Hindlimb muscle (tissue), 1 donor: ENCODE measurements around the gene BCAS3. TPM values are rescaled to one million over a fixed set of nuclear protein-coding genes. Genes with fewer than 3 reads are reported as not detected.
"Not testable (repeated sequence)": the region's sequence is repeated elsewhere in the genome, so short reads cannot be mapped to it uniquely, and the experiment has no call there.

ENCODE experiments used
- DNase-seq: peaks from one replicate; pipeline ENCODE4 v3.0.0-alpha.2; 2013
- polyA plus RNA-seq: library from polyadenylated mRNA; unstranded; fragments of 120-200 nt; gene quantifications from one replicate; pipeline ENCODE4 v1.2.1, GENCODE V29; 2013; ENCODE audit not compliant: insufficient read length

BCAS3 gene
- polyA plus RNA-seq, 1 donor = 9.2 TPM

GRCh38 chr17:61351745-61352407, 674.2 kb downstream of the BCAS3 start:
- no peak for DNase-seq

GRCh38 chr17:61352408-61352770, 674.7 kb downstream of the BCAS3 start:
- DNase-seq = no peak

- no peak for DNase-seq
Measured at GRCh38 chr17:61352781-61353491, 675.3 kb downstream of the BCAS3 start.

- DNase-seq = no peak
Measured at GRCh38 chr17:61353615-61354014, 676.0 kb downstream of the BCAS3 start.

- no peak for DNase-seq
Measured at GRCh38 chr17:61354895-61355874, 677.5 kb downstream of the BCAS3 start.

DNA sequence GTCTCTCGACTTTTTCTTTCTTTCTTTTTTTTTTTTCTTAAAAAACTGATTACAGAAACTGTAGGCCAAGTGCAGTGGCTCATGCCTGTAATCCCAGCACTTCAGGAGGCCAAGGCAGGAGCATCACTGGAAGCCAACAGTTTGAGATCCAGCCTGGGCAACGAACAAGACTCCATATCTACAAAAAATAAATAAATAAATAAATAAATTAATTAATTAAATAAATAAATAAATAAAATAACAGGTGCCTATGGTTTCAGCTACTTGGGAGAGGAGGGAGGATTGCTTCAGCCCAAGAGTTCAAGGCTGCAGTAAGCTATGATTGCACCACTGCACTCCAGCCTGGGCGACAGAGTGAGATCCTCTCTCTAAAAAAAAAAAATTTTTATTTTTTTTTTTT, 679.4 kb downstream of the BCAS3 start:
- not testable (repeated sequence) for DNase-seq

DNA sequence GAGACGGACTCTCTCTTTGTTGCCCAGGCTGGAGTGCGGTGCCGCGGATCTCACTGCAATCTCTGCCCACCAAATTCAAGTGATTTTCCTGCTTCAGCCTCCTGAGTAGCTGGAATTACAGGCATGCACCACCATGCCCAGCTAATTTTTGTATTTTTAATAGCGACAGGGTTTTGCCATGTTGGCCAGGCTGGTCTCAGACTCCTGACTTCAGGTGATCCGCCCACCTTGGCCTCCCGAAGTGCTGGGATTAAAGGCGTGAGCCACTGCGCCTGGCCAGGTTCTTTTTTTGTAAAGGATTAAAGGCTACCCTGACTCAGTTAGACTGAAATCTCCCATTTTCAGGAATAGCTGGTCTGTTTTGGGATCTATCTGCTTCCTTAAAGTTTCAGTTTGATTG, 681.9 kb downstream of the BCAS3 start:
- not testable (repeated sequence) for DNase-seq

GRCh38 chr17:61360318-61360943, 682.8 kb downstream of the BCAS3 start:
- no peak for DNase-seq

GRCh38 chr17:61361084-61361483, 683.4 kb downstream of the BCAS3 start:
- no peak for DNase-seq

DNA sequence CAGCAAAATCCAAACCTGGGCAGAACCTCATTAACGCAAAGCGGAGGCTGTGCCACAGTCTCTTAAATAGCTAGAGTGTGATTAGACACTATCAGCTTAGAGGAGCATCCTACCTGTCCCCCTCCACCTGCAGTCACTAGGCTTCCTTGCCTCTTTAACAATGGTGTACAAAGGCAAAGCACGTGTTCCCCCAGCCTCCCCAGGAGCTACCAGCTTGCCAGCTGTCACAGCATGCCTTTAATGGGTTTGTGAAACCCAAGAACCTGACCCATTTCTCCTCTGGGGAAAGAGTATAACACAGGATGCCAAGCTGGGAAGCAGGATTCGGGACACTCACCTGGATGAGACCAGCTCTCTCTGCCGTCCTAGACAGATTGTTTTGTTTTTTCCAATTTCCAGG, 684.7 kb downstream of the BCAS3 start:
- no peak for DNase-seq

- DNase-seq = no peak
Measured at GRCh38 chr17:61362852-61363600, 685.4 kb downstream of the BCAS3 start.

DNA sequence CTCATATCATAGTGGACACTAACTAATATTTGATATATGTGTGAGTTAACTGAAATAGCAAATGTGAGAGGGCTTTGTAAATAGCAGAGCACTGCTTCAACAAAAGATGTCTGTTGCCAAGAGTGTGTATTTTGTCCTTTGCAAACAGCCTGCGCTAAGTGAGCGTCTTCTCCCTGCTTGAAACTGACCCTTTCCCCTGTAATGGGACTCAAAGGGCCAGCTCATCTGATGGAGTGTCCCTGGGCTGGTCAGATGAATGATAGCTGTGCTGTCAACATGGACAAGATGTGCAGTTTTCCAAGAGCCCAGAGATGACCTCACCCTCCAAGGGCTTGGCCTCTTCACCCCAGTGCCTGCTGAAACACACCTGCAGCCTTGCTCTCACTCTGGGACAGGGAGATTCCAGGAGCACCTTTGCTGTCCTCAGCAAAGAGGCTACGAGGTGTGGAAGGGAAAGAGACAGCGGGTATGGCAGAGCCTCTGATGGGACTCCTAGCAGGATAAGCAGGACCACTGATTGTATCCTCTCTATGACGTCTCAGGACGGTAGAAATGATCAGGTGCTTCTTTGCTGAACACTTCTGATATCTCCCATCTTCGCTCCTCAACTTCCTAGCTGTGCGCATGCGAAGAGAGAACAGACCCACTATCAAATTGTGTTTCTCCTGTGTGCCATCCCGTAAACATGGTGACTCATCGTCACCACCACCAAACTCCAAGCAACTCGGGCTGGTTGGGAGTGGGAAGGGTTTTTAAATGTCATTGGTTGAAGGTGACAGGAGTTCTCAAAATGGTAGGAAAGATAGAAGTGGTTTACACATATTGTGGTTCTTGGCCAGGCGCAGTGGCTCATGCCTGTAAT, 686.2 kb downstream of the BCAS3 start:
- no peak for DNase-seq

DNA sequence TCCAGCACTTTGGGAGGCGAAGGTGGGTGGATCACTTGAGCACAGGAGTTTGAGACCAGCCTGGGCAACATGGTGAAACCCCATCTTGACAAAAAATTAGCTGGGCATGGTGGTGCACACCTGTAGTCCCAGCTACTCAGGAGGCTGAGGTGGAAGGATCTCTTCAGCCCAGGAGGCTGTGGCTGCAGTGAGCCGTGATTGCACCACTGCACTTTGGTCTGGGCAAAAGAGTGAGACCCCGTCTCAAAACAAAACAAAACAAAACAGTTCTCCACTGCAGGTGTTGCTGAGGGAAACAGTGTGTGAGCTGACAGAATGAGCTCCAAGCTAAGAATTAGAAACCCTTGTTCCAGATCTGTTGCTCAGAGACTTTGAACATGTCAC, 686.8 kb downstream of the BCAS3 start:
- no peak for DNase-seq

GRCh38 chr17:61366076-61366714, 688.5 kb downstream of the BCAS3 start:
- DNase-seq = no peak

GRCh38 chr17:61366715-61367413, 689.2 kb downstream of the BCAS3 start:
- no peak for DNase-seq

DNA sequence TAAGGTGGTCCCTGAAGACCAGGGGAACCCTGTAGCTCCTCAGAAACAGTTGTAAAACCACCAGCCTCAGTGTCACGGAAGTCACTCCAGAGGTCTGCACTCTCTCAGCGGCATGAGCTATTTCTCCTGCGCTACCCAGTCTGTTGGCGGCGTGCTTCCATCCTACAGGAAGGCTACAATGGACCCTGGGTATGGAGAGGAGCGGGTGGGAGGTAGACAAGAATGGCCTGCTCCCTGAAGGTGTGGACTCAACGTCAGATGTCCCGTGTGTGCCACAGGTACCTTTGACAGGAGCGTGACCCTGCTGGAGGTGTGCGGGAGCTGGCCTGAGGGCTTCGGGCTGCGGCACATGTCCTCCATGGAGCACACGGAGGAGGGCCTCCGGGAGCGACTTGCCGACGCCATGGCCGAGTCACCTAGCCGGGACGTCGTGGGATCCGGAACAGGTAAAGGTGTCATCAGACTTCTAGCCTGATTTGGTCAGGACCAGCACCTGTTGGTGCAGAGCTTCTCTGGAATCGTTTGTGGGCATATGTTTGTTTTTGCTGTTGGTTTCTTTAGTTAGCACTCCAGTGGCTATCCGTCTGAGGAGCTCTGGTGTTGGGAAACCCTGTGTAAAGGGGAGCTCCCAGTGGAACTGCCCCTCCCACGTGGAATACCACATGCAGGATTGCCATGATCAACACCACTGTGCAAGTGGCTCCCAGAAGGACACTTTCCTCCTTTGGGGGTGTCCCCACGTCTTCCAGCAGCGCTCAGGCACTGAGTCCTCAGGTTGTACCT, 690.6 kb downstream of the BCAS3 start:
- no peak for DNase-seq

GRCh38 chr17:61368832-61369450, 691.3 kb downstream of the BCAS3 start:
- no peak for DNase-seq

GRCh38 chr17:61369751-61370150, 692.1 kb downstream of the BCAS3 start:
- no peak for DNase-seq
